KOPT-K1 (cell line): ENCODE results near the gene TEAD1.
"Not testable (repeated sequence)": the region's sequence is repeated elsewhere in the genome, so short reads cannot be mapped to it uniquely, and the experiment has no call there.

ENCODE experiments used
- H3K27ac ChIP-seq: fragments of 200-600 bp; sonication (generic); 2 replicates; pipeline ENCODE4 v1.5.1; 2016; ENCODE audit warnings: antibody characterized with exemption, mild to moderate bottlenecking, low read depth, low read length; ENCODE audit not compliant: poor library complexity, severe bottlenecking
- H3K36me3 ChIP-seq: fragments of 200-600 bp; sonication (generic); 2 replicates; pipeline ENCODE4 v1.5.1; 2017; ENCODE audit warnings: antibody characterized with exemption, mild to moderate bottlenecking, low read length, moderate library complexity; ENCODE audit not compliant: insufficient read depth
- H3K9me3 ChIP-seq: fragments of 200-600 bp; sonication (generic); 2 replicates; pipeline ENCODE4 v1.5.1; 2017; ENCODE audit warnings: antibody characterized with exemption, low read length, mild to moderate bottlenecking; ENCODE audit not compliant: insufficient read depth, poor library complexity, severe bottlenecking

Gene TEAD1

DNA sequence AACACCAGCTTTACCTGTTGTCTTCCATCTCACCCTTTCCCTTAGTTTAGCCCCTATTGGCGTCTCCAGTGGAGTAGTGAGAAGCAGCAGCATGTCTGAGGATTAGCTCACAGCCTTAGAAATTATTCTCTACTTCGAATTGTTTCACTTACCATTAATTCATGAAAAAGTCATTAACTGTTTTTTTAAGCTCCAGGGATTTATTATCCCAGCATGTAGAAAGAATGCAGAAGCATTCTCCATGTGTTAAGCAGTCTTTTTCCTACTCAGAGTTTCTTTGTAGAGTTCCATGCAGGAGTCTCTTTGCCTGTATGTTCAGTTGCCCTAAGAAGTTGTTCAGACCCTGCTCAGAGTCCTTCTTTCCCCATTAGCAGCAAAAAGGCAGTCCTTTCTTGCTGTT lies 197.0 kb downstream of the TEAD1 start:
- no peaks in the 10 kb centered on the region for H3K36me3 ChIP-seq
- no peak overlapping the region for H3K27ac ChIP-seq
- H3K9me3 ChIP-seq, result no peaks in the 10 kb centered on the region

DNA sequence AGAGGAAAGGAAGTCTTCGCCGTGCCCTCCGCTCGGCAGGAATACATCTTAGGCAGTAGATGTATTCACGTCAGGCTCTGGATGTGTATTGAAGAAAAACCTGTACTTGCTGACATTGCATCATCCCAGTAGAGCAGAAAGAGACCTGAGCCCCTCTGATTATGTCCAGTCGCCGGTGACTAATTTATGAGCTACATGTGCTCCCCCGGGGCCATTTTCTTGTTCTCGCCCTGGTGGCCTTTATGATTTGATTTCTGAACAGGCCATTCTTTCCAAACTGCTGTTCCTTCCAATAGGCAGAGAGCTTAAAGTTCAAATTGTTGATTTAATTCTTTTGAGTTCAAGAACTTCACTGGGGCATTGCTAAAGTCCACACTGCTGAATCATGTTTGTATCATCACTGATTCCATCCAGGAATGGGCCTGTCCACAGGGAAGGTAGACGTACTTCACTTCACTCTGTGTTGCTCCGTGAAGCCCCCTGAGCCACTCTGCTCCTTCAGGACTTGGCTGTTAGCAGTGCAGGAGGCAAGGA lies 197.6 kb downstream of the TEAD1 start:
- H3K36me3 ChIP-seq, result no peaks in the 10 kb centered on the region
- no peaks in the 10 kb centered on the region for H3K9me3 ChIP-seq
- H3K27ac ChIP-seq, result no peak overlapping the region

DNA sequence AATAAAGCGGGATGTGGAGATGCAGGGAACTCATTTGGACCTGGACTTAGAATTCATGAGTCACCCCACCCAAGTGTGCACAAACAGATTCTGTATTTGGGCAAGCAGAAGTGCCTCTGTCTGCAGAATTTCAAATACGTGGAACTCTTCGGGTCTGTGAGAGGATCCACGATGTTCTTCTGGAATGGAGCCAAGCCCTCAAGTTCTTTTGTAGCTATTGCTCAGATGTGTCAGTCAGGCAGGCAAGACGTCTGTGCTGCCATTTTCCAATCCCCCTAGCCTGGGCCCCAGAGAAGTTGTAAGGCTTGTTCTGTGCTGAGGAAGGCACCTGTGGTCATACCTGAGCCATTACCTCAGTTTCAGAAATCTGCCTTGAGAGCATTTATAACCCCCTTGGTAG lies 202.1 kb downstream of the TEAD1 start:
- no peaks in the 10 kb centered on the region for H3K36me3 ChIP-seq
- no peaks in the 10 kb centered on the region for H3K9me3 ChIP-seq
- no peak overlapping the region for H3K27ac ChIP-seq

DNA sequence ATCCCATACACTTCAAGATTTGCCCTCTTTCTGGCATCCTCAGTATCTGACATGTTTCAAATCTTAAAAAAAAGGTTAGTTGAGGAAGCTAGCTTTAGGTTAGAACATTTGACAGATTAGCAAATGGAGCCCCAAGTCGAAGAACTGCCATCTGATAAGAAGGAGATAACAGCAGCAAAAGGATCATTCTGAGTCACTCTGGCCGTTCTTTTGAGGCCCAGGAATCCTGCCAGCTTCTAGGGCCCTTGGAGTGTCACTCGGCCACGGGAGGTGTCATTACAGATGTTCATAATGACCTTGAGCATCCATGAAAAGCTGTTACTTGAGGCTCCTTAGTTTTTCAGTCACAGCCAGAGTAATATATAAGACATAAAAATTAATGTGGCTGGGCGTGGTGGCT lies 202.8 kb downstream of the TEAD1 start:
- H3K36me3 ChIP-seq, result no peaks in the 10 kb centered on the region
- H3K27ac ChIP-seq, result no peak overlapping the region
- H3K9me3 ChIP-seq, result no peaks in the 10 kb centered on the region

DNA sequence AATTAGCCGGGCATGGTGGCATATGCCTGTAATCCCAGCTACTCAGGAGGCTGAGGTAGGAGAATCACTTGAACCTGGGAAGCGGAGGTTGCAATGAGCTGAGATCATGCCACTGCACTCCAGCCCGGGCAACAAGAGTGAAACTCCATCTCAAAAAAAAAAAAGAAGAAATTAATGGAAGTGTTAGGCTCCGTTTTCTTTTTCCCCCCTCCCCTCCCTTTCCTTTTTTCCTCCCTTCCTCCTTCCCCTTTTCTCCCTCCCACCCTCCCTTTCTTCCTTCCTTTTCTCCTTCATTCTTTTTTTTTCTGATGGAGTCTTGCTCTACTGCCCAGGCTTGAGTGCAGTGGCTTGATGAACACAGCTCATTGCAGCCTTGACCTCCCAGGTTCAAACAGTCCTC lies 203.3 kb downstream of the TEAD1 start:
- not testable (repeated sequence) for H3K9me3 ChIP-seq, H3K27ac ChIP-seq, H3K36me3 ChIP-seq

DNA sequence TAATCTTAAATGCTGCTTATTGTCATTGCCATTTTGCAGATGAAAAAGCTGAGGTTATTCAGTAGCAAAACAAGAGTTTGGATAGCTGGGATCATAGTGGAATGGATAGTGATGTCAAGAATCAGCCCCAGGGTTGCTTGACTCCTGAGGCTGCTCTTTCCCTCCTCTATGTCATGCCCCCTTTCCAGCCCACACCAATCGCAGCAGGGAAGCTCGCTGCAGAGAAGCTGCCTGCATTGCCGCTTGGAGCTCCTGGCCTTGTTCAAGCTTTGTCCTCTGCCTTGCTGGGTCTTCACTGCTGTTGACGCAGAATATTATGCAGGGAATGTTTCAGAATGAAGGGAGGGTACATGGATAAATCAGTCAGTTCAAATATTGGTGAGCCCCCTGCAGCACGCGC lies 206.1 kb downstream of the TEAD1 start:
- Histone ChIP-seq H3K27ac (no peak overlapping the region), H3K36me3 (no peaks in the 10 kb centered on the region), H3K9me3 (no peaks in the 10 kb centered on the region)

DNA sequence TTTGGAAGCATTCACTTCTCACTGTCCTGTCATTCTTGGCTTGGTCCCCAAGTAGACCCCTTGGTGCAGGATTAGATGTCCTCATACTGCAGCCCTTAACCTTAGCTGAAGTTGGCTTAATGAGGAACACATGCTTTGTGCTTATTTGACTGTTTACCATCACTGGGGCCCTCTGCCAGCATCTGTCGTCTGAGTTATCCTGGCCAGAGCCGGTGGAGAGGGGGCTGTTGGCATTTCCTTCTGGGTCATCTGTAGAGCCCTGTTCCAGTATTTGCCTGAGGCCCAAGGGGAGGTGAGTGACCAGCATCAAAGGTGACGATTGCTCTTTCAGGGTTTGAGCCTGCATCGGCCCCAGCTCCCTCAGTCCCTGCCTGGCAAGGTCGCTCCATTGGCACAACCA lies 208.4 kb downstream of the TEAD1 start:
- Histone ChIP-seq H3K36me3 (no peaks in the 10 kb centered on the region), H3K9me3 (no peaks in the 10 kb centered on the region), H3K27ac (no peak overlapping the region)

DNA sequence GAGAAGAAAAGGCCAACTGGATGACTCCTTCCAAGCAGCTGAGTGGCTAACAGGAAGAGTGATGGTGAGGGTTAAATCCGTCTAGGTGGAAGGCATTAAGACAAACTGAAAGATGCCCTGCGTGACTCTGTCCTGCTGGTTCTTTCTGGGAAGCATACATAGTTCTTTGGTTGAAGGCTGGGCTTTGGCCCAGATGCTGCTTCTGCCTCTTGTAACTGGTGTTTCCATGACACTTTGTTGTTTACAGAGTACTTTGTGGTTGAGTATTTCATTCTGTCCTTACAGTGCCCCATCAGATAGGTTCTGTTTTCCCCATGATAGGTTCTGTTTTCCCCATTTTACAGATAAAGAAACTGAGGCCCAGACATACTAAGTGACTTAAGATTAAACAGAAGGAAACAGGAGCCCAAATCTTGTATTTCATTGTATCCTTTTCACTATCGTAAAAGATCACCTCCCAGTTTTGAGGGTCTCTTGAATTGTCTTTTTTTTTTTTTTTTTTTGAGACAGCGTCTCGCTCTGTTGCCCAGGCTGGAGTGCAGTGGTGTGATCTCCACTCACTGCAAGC lies 210.6 kb downstream of the TEAD1 start:
- Histone ChIP-seq H3K9me3 (no peaks in the 10 kb centered on the region), H3K27ac (no peak overlapping the region), H3K36me3 (no peaks in the 10 kb centered on the region)

DNA sequence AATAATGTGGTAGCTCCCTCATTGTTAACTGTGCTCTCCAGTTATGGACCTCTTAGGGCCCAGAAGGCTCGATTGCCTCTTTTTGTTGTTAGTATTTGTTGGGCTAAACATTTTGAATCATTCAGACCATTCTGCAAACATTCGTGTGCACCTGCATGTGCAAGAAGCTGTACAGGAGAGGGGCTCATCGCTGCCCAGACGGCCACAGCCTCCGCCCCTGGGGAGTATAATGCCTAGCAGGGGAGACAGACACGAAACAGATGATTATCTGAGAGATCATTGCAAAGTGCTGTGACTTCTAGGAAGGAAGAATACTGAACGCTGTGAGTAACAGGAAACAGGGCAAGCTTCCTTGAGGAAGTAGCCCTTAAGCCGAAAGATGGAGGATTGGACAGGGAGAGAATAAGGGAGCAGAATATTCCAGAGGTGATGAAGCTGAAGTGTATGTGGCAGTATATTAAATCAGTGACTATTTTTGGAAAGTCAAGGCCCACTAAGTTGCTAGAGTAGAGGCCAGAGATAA lies 211.6 kb downstream of the TEAD1 start:
- Histone ChIP-seq H3K27ac (no peak overlapping the region), H3K9me3 (no peaks in the 10 kb centered on the region), H3K36me3 (no peaks in the 10 kb centered on the region)

DNA sequence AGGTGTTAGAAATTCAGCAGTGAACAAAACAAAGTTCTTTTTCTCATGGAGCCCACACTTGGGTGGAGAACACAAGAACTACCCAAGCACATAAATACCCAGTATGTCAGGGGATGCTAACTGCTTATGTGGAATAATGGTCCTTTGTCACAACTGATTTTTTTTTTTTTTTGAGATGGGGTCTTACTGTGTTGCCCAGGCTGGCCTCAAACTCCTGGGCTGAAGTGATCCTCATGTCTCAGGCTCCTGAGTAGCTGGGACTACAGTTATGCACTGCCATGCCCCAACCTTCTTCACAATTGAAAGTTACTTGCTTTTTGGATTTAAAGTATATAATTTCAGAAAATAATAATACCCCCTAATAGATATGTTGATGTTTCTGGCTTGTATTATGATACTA lies 212.3 kb downstream of the TEAD1 start:
- Histone ChIP-seq H3K27ac (no peak overlapping the region), H3K9me3 (no peaks in the 10 kb centered on the region), H3K36me3 (no peaks in the 10 kb centered on the region)

DNA sequence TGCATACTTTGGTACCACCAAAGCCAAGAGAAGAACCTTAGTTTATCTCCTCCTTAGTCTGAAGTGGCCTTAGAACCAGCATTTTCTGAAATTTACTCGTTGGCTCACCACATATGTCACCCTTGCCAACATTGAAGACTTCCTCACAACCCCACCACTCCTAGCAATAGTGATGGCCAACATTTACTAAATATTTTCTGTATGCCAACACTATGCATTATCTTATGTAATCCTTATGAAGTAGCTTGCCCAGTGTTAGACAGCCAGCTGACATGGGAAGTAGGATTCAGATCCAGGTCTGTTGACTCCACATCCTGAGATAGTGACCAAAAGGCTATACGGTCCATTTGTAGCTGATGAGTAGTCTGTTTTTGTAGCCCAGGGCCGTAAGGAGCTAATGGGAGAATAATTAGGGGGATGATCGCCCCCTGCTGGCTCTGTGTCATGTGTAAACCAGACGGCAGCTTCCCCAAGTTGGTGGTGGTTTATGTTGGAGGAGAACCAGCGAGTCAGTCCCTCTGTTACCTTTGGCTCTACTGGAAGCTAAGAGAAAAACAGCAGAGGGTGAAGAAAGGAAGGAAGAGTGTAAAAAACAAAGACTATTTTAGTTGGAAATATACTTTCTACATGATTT lies 214.4 kb downstream of the TEAD1 start:
- no peak overlapping the region for H3K27ac ChIP-seq
- no peaks in the 10 kb centered on the region for H3K9me3 ChIP-seq
- no peaks in the 10 kb centered on the region for H3K36me3 ChIP-seq

DNA sequence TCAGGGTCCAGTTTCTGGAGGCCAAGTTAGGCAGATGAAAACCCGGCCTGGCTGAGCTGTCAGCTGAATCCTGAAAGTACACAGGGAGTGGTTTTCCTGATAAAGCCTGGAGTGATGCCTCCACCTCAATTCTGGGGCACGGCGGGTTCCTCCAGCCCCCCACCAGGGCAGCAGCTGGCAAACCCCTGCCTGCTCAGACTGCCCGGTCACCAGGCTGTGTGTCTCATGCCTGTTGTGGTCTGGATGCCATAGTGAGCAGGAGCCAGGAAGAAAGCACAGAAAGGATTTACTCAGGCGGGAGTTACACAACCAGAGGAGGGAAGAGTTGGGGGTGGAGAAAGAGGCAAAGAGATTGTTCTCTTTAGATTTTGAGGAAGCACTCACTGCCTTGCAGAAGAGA lies 215.0 kb downstream of the TEAD1 start:
- Histone ChIP-seq H3K36me3 (no peaks in the 10 kb centered on the region), H3K9me3 (no peaks in the 10 kb centered on the region), H3K27ac (no peak overlapping the region)

DNA sequence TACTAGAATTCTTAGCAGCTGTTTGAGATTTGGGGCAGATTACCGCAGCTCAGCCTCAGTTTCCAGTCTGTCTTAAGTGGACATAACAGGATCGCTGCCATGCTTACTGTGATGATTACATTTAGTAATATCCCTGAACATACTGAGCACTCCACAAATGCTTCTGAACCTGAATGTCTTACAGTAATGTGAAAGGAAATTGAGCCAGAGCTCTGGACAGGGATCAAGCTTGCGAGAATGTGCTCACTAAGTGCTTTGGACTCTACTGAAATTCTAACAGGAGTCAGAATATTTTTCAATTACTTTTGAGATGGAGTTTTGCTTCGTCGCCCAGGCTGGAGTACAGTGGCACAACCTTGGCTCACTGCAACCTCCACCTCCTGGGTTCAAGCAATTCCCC lies 216.3 kb downstream of the TEAD1 start:
- Histone ChIP-seq H3K36me3 (no peaks in the 10 kb centered on the region), H3K27ac (no peak overlapping the region), H3K9me3 (no peaks in the 10 kb centered on the region)

DNA sequence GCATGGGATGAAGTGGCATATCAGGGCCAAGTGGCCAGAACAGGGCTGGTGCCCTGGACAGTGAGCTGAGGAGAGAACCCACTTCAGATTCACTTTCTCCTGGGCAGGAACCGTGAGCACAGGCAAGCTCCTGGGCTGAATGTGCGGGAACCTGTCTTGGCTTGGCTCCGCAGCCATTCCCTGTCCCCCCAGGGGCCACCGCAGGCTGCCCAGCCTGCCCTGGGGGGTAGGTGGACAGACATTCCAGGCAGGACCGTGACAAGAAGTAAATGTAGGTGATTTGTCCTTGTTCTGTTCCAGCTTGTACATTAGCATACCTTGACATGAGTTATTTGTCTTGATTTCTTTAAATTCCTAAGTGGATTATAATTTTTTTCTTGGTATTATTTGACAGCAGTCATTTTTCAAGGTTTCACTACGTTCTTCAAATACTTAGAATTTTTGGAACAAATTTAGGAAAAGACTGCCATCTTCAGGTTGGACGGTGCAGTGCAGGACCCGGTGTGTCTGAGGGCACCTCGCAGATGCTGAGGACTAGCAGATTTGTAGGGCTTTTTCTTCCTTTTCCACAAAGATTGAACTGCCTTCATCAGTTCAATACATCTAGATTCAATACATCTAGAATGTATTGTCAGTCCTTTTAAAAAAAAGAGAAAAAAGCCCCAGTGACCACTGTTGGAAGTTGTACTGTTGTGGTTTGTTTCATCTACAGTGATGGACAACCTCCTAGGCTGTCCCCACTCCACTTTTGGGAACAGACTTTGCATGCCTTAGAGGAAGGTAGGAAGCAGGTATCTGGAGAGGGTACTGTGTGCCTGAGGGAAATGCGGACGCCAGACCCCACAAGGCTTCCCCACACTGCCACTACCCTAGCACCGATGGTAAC lies 219.8 kb downstream of the TEAD1 start:
- Histone ChIP-seq H3K36me3 (no peaks in the 10 kb centered on the region), H3K27ac (no peak overlapping the region), H3K9me3 (no peaks in the 10 kb centered on the region)

DNA sequence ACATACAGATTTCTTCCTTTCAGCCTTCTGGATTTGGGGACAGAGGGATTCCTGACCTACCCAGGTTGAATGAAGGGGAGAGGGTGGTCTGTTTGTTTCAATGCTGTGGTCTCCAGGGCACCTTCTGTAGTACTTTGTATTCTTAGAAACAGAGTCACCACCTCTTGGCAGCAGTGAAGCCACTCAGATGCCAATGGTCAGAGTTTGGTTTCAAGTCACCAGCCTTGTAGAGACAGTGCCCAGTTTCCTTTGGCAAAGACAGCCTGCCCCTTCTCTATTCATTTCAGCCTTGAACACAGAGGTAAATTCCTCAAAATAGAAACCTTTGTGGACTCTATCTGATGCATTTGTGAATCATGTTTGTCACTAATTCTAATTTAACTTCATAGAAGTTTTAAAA lies 223.2 kb downstream of the TEAD1 start:
- Histone ChIP-seq H3K9me3 (no peaks in the 10 kb centered on the region), H3K27ac (no peak overlapping the region), H3K36me3 (no peaks in the 10 kb centered on the region)
